Measurements from ENCODE around the gene ZNF474.

ZNF474 gene

DNA sequence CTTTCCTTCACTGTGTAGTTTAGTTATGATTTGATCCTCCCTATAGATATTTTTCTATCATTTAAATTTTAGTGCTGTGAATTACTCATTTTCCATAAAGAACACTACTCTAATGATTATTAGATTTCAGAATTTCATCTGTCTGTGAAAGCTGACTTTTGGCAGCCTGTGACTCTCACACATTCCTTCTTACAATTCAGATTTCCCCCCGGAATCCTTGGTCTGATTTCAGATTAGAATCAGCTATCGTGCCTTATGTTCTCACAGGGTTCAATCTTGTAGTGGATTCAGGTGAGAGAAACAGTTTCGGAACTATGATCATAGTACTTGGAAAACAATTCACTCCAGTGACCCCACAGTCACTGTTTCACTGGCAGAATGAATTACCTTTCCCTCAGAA is 26.2 kb downstream of the ZNF474 start:
- no peak for DNase-seq (ENCODE audit: low read depth)
- no peak overlapping the region for H3K4me3 ChIP-seq (ENCODE audit: control insufficient read depth, low read depth, low read length)
- TF ChIP-seq CTCF (conservative IDR thresholded peaks at IDR 0.05; ENCODE audit: control insufficient read depth, insufficient read depth, low read depth, low read length): no peak

GRCh38 chr5:122156724-122157325 is 27.5 kb downstream of the ZNF474 start:
- no peak overlapping the region for H3K4me3 ChIP-seq (ENCODE audit: control insufficient read depth, low read depth, low read length)
- DNase-seq (ENCODE audit: low read depth): peak; percentile 73
- peak; percentile 59 for TF ChIP-seq CTCF (conservative IDR thresholded peaks at IDR 0.05; ENCODE audit: control insufficient read depth, insufficient read depth, low read depth, low read length)

GRCh38 chr5:122162100-122162638 is 32.8 kb downstream of the ZNF474 start:
- no peak for DNase-seq (ENCODE audit: low read depth)
- no peak overlapping the region for H3K4me3 ChIP-seq (ENCODE audit: control insufficient read depth, low read depth, low read length)
- TF ChIP-seq CTCF (conservative IDR thresholded peaks at IDR 0.05; ENCODE audit: control insufficient read depth, insufficient read depth, low read depth, low read length): no peak

DNA sequence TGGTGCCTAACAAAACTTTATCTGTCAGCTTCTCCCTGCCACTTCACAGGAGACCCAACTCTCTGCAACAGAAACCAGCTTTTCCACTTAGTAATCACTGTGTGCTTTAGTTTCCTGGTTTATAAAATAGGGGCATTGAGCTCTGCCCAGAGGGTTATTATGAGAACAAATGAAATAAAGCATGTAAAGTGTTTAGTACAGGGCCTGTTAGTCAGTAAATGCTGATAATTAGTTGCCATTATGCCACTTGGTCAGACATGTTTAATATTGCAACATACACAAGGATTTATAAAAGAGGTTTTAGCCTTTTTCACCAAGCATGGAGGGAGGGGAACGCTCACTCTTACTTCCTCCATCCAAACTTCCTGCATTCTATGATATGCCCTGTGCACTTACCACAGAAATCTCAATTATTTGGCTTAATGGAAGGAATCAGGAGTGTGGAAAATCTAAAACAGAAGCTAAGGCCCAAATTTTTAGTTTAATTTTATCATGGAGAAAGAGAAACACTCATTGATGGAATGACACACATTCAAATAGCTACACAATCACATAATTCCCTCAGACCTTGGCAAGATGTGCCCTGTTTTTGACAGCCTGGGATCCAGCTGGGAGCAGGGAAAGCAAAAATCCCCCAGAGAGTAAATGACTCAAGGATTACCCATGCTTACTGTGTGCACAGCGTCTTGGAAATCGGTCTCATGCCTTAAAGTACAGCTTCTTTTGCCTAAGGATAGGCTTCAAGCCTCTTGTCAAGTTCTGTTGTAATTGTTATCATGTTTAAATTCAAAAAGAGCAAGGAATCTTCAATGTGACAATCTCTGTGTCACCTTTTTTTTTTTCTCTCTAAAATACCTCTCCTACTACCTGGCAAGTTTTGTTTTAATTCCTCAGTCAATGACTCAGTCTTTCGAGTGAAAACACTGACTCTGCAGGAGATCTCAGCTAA is 34.0 kb downstream of the ZNF474 start:
- H3K4me3 ChIP-seq (ENCODE audit: control insufficient read depth, low read depth, low read length): peak overlapping the region; percentile 16
- TF ChIP-seq CTCF (conservative IDR thresholded peaks at IDR 0.05; ENCODE audit: control insufficient read depth, insufficient read depth, low read depth, low read length): no peak
- DNase-seq (ENCODE audit: low read depth): peak; percentile 98

DNA sequence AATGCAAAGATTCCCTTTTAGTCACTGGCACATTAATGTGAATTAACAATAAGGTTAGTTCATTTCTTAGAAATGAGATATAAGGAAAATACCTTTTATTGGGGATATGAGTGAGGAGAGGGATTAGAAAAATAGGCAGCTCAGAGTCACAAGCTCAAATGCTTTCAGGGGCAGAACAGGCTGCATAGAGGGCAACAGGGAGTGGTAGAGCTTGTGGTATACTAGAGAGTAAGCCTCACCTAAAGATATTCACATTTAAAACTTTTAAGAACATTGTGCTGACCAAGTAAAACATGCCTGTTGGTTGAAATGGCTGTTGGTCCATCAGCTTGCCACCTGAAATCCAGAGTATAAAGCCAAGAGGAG is 34.7 kb downstream of the ZNF474 start:
- TF ChIP-seq CTCF (conservative IDR thresholded peaks at IDR 0.05; ENCODE audit: control insufficient read depth, insufficient read depth, low read depth, low read length): no peak
- no peak overlapping the region for H3K4me3 ChIP-seq (ENCODE audit: control insufficient read depth, low read depth, low read length)

DNA sequence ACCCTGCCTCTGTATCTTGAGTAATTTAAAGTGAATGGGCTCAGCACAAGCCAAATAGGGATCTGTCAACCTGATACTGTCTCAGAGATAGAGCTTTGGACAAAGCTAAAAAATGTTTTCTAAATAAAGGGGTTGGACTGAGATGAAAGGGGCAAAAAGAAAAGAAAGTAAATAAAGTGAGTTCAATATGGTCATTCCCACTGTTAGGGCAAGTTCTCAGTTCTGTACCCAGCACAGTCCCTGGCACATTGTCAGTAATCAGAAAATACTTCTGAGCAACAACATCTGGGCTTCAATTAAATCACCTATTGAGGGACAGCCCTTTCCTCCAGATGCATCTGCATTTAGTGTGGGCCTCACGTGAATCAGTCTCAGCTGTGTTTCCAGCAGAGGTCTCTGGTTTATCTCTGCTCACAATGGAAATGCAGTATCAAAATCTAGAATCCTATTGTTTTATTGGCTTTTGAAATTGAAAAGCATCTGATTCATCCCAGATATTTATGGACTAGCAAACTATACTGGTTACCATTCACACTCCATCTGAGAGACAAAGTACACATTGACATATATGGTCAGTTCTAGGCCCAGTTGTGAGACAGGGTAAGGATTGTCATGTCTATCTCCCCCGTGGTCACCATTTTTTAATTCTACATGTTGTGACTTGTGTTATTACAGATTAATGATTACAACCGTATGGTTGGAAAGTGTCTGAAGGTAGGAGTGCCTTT is 35.6 kb downstream of the ZNF474 start:
- no peak for TF ChIP-seq CTCF (conservative IDR thresholded peaks at IDR 0.05; ENCODE audit: control insufficient read depth, insufficient read depth, low read depth, low read length)
- no peak for DNase-seq (ENCODE audit: low read depth)
- H3K4me3 ChIP-seq (ENCODE audit: control insufficient read depth, low read depth, low read length): no peak overlapping the region

More for the DNA sequence above, 34.7 kb downstream of the ZNF474 start:
- no peak for DNase-seq (ENCODE audit: low read depth)

Data from fibroblast of mammary gland (primary cell).